Fibroblast of peridontal ligament (primary cell): Measurements from ENCODE around the gene AKAP13.
"Not testable (repeated sequence)": the region's sequence is repeated elsewhere in the genome, so short reads cannot be mapped to it uniquely, and the experiment has no call there.

ENCODE experiments used
- DNase-seq: peaks from one replicate; pipeline ENCODE4 v3.0.0-alpha.2; 2010; ENCODE audit errors: extremely low read depth

The AKAP13 gene

DNA sequence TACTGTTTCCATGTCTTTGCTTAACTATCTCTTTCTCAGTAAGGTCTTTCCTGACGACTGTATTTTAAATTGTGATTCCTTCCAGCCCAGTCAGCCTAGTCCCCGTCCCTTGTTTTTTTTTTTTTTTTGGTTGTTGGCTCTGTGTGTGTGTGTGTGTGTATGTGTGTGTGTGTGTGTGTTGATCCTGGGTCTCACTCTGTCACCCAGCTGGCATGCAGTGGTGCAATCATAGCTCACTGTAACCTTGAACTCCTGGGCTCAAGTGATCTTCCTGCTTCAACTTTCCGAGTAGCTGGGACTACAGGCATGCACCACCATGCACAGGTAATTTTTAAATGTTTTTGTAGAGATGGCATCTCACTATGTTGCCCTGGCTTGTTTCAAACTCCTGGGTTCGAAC is 31.3 kb upstream of the AKAP13 start:
- not testable (repeated sequence) for DNase-seq

DNA sequence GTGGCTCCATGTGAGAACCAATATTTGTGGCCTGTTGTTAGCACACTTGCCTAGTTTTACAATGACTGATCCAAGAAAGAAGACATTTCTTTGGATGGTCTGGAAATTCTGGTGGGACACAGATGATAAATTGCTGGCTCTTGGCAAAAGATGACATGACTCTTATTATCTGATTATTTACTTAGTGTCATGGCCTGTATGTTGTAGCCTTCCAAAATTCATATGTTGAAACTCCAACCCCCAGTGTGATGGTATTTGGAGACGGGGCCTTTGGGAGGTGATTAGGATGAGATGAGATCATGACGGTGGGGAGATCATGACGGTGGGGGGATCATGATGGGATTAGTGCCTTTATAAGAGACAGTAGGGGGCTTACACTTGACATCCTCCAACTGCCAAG is 30.0 kb upstream of the AKAP13 start:
- no peak for DNase-seq

DNA sequence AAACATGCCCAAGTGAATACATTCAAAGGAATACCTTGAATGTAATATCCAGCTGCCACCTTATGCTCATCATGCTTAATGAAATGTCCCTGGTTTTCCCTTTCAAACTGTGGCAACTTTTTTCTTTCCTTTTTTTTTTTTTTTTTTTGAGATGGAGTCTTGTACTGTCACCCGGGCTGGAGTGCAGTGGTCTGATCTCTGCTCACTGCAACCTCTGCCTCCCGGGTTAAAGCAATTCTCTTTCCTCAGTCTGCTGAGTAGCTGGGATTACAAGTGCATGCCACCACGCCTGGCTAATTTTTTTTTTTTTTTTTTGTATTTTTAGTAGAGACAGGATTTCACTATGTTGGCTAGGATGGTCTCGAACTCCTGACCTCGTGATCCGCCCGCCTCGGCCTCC is 28.9 kb upstream of the AKAP13 start:
- DNase-seq: not testable (repeated sequence)

DNA sequence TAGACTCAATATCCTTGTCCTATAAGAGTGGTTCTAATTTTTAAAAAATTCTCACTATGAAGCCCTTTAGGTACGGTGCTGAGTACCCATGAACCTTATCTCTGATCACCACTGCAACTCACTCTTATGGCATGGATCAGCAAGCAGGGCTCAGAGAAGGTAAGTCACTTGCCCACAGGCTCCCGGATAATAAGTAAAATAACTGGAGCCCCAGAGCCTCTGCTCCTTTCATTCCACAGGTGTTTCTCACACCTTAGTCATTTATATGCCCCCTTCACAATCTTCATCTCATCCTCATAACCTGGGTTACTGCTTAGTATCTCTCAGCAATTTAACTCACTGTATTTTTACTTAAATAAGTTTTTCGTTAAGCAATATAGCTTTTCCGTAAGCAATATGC is 28.4 kb upstream of the AKAP13 start:
- DNase-seq: no peak

DNA sequence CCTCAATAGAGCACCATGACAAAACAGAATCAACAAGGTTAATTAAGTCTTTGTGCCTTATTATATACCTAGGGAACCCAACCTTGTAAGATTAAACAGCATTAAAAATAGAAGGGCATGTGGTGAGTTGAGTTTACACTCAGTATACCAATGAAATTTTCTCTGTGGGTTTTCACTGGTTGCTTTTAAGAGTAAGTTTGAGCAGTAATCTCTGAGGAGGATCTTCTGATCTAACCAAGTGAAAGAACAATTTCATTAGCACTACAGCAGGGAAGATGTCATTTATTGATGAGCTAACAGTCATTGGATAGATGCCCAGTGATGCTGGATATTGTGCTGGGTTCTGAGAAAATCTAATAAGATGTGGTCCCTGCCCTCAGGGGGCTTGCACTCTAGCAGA is 26.9 kb upstream of the AKAP13 start:
- no peak for DNase-seq

DNA sequence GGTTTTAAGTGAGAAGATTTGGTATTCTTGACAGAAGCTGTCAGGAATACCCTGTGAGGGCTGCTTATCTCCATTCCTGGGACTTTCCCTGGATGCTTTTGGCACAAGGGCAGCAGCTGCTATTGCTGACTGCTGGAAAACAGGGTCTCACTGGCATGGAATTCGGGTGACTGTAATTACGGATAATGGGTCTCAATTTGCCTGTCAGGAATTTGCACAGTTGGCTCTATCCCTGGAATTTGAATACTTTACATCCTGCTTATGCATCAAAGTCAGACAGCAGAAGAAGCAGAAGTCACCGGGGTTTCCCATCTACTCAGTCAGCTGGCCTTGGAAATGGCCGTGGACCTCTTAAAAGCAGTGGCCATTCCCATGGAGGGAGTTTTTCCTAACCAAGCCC is 25.9 kb upstream of the AKAP13 start:
- peak; percentile 67 for DNase-seq

DNA sequence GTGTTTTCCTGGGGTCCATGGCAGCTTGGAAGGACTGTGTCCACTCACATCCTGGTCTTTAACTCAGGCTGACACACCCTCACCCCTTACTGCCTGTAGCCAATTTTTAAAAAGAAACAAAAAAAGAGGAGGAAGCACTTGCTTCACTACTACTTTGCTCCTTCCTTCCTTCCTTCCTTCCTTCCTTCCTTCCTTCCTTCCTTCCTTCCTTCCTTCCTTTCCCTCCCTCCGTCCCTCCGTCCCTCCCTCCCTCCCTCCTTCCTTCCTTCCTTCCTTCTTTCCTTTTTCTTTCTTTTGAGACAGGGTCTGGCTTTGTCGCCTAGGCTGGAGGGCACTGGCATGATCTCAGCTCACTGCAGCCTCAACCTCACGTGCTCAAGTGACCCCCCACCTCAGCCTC is 25.5 kb upstream of the AKAP13 start:
- no peak for DNase-seq

DNA sequence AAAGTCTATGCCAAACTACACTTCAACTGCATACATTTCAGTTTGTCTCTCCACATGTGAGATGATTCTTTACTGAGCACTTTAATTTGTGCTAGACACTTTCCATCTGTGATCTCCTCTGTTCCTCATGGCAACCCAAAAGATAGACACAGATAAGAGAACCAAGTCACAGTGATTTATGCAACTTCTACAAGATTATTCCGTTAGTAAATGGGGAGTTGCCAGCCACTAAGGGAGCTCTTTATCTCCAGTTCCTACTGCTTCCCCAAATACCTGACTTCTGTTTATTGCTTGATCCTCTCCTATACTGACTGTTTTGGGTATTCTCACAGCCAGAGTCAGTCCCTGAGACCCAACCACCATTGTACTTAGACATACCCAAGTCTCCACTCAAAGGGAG is 24.1 kb upstream of the AKAP13 start:
- DNase-seq: no peak

DNA sequence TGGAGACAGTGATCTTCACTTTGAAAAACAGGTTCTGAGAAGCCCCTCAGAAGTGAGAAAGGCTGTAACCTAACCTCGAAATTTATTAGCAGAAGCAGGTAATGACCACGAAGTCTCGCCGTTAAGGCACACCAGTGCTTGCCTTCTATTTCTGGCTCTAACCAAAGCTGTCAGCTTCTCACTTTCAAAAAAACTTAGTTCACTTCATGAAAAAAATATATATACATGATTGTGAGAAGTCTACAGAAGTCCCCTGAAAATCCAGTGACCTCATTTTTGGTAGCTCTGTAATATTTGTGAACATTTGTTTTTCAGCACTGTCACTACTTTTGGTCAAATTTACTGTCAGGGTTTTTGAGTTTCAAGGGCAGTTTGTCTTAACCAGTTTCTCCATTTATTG is 19.1 kb upstream of the AKAP13 start:
- no peak for DNase-seq

DNA sequence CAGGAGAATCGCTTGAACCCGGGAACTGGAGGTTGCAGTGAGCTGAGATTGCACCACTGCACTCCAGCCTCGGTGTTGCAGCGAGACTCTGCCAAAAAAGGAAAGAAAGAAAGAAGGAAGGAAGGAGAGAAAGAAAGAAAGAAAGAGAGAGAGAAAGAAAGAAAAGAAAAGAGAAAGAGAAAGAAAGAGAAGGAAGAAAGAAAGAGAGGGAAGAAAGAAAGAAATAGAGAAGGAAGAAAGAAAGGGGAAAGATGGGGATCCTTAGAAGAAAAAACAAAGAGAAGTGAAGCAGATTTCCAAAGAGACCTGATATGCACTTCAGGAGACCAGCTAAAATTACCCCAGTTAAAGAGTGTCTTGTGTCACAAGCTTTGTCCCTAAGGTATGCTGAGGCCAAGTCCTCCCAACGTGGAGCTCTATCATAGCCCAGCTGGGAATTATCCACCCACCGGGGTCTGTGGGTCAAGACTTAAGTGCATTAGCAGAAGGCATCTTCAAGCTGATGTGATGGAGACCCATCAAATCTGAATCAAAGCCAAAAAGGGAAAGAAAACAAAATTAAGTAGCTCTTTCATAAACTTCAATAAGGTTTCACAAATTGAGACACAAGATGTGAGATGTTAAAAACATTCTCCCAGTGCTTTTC is 17.8 kb upstream of the AKAP13 start:
- no peak for DNase-seq

DNA sequence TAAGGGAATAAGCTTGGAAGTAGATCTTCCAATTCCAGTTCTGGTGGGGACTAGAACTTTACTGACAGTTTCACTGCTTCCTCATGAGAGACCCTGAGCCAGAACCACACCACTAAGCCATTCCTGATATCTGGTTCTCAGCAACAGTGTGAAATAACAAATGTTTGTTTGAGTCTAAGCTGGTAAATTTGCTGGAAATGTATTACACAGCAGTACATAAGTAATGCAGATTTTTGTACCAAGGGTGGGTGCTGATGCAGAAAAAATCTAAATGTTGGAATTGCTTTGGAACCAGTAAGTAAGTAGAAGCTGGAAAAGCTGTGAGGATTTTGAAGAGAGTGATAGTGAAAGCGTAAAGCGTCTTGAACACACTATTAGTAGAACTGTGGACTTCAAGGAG is 14.4 kb upstream of the AKAP13 start:
- no peak for DNase-seq

DNA sequence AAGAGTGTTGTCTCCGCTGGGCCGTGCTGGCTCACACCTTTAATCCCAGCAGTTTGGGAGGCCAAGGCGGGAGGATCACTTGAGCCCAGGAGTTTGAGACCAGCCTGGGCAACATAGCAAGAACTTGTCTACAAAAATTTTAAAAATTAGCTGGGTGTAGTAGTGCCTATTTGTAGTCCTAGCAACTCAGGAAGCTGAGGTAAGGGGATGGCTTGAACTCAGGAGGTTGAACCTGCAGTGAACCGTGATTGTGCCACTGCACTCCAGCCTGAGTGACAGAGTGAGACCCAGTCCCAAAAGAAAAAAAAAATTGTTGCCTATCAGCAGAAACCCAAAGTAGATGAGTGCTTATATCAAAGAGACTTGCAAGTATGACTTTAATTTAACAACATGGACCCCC is 12.7 kb upstream of the AKAP13 start:
- DNase-seq: no peak

DNA sequence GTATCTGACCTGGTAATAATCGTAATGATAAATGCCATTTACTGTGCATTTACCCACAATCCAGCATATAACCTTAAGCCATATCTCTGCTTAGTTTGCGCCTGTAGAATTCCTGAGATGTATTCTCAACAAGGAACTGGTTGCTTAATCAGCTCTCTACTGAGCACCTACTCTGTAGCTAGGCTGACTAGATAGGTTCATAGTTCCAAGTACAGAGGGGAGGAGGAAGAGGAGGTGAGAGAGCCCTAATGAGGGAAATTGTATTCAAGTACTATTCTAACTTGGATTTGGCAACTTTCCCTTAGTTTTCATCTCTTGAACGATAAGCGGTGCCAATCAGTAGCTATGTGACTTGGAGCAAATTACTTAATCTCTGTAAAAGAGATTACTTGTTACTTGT is 5.6 kb upstream of the AKAP13 start:
- DNase-seq: no peak

DNA sequence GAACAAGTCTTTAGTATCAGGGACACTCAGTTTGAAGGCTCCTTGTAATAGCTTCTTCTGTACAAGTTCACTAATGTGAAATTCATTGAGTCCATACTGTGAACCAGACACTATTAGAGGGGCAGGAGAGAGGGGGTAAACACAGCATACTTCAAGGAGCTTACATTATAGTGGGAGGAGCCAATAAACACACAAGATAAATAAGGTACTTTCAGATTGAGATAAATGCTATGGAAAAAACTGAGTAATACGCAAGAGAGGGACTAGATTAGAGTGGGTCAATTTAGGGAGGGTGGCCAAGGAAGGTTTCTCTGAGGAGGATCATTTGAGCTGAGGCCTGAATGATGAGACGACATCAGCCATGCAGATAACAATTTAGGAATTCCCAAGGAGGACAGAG is 3.1 kb upstream of the AKAP13 start:
- DNase-seq: no peak

DNA sequence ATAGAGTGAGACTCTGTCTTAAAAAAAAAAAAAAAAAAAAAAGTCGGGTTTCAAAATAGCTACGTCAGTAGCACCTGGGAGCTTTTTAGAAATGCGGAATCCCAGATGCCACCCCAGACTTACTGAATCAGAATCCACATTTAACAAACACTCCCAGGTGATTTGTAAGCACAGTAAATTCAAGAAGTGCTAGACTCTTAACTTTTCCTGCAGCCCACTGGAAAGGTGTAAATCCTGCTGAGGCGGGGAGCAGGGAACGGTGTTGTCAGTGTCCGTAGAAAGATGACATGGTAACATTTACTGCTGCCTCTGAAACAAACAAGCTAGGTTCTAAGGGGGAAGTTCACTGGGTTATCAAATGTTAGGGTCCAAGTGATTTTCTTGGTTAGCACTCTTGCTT is 2.4 kb upstream of the AKAP13 start:
- DNase-seq: no peak

DNA sequence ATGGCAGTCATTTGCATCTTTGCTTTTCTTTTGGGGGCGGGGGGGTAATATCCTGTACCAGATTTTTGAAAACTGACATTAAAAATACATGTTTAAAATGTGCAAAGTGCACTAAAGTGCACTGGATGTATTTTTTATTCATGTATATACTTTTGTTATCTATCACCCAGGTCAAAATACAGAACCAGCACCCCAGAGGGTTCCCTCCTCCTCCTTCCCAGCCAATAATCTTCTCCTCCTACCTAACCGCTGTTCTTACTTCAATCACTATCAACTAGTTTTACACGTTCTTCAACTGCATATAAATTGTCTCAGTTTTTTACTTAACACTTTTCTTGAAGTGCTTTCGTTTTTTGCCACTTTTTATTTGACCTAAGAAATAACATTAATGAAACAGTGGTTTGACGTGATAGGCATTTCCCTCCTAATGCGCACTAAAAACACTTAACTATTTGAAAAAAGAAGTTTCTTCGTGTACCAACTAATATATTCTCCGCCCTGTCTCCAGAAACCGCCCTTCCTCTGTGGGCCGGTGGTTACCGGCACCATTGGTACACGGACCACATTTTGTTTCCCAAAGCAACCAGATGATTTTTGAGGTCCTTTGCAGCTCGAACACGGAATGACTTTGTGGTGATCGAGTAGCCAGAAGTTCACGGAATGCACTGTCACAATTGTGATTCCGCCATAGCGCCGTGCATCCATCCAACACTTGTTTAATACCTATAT is 836 bp upstream of the AKAP13 start:
- DNase-seq: no peak

DNA sequence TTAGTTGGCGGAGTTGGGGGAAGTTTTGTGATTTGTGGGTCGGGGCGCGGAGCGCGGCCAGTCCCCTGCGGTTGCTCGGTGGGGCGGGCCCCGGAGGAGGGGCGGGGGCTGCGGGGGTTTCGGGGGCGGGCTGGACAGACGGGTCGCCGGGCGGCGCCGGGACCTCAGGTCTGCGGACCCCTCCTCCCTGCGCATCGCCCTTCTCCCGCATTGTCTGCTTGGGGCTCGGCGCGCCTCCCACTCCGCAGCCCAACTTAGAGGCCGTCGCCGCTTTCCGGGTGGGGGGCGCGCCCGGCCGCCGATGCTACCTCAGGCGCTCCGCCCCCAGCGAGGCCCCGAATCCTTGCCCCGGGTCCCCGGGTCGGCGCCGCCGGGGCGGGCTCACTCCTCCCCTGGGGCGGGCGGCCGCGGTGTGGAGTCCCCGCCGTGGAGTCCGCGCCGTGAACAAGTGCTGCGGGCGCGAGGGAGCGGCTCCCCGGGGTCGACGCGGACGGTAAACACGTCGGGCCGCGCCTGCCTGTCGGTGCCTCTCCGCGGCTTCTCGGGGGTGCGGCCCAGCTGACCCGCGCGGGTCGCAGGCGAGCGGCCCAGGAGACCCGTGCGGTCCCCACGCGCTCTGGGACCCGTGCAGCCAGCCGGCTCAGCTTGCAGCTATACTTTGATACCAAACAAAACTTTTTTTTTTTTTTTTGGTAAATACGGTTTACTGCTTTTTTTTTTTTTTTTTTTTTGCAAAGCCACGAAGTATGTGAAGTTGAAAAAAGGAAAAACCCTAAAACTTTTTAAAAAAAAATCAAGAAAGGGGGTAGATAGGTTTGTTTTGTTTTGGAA is 624 bp downstream of the AKAP13 start:
- DNase-seq: no peak

DNA sequence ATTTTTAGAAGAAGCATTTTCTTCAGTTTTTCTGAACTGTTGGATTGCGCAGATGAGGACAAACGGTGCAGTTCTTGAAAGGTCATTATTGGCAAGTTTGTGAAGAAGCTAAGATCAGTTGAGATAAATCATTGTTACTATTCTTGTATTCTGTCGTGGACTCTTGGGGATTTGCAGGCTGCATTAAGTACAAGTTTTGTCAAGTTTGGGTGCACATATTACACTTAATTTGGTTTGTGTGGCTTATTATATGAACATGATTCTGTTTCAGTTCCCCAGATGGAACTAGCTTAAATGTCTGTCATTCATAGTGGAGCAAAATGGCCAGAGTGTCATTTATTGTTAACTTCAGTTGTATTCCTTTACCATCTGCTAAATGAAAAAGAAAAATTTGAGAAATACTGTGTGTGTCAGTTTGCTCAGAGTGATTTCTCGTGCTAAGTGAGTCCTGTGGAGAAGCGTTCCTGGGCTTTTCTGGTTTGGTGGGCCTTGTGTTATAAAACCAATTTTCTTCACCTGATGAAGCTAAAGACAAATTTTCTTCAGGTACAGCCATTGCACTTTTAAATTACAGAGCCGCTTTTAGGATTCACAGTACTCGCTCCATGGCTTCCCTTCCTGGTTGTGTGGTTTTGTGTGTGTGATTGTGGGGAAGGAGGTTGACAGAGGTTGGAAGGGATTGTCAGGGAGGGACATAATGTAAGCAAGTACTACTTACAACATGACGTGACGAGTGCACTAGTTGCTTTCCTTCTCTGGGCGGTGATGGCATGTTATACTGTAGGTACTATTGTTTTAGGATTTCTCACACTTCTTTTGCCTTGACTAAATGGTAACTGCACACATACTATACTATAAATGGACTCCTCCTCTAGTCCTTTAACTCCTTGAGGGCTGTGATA is 1.7 kb downstream of the AKAP13 start:
- DNase-seq: no peak

DNA sequence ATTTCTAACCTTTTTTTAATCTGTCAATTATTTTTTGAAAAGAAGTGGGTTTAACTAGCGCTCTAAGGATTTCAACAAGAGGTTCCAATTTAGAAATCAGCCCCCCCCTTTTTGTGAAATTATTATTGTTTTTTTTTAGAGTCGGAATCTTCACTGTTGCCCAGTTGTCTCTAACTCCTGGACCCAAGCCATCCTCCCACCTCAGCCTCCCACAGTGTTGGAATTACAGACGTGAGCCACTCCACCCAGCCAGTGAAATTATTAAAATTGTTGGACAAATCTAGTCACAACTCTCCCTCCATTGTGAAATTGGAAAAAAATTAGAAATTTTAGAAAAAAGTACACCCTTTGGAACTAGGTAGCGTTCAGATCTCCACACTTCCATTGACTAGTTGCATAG is 2.5 kb downstream of the AKAP13 start:
- no peak for DNase-seq

DNA sequence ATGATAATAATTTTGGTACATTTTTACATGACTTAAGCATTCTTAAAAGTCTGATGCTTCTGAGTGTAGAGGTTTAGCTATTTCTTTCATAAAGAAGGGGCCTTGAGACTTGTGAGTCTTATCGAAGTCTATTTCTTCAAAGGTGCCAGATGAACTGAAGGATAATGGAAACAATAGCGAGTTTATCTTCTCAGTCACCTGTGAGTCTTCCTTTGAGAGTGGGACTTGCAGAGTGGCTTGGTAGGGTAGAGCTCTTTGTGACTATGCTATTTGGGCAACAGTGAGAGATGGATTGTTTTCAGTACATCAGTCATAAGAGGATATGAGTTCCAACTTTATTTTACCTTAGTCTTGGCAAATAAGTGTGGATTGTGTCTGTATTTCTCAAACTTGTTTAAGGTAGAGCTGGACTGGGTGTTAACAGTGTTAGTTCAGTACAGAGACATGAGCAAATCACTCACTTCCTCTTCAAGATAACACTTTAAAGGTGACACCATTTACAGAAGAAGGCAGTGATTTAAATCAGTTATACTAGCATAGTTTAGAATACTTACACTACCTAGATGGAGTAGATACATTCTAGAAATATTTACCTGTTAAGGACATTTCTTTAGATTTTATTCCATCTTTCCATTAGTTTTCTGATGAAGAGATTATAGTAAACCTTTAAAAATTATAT is 3.2 kb downstream of the AKAP13 start:
- no peak for DNase-seq

DNA sequence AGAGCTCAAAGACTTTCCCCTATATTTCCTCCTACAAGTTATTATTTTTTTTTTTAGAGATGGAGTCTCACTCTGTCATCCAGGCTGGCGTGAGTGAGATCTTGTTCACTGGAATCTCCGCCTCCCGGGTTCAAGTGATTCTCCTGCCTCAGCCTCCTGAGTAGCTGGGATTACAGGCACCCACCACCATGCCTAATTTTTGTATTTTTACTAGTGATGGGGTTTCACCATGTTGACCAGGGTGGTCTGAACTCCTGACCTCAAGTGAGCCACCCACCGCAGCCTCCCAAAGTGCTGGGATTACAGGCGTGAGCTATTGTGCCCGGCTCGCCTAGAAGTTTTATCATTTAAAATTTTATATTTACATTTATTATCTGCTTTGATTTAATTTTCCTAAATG is 5.9 kb downstream of the AKAP13 start:
- DNase-seq: no peak
